ENCODE data around the gene CEP112.

- TF ChIP-seq CTCF (IDR thresholded peaks at IDR 0.05; ENCODE audit: low read depth, low read length), result no peak
- TF ChIP-seq POLR2A (IDR thresholded peaks at IDR 0.05; ENCODE audit: extremely low read depth, insufficient read length), result no peak
- TF ChIP-seq MAX (IDR thresholded peaks at IDR 0.05; ENCODE audit: low read depth, low read length), result no peak
Measured at GRCh38 chr17:65898651-65899050, 293.3 kb downstream of the CEP112 start.

Measured in NB4 (cell line).